Measurements from ENCODE around the gene NEURL3. TPM values are rescaled to one million over a fixed set of nuclear protein-coding genes. Genes with fewer than 3 reads are reported as not detected.

The NEURL3 gene
- total and polyA plus RNA-seq, 2 of the 4 experiments (the other 2 are of a cell fraction), result not detected

DNA sequence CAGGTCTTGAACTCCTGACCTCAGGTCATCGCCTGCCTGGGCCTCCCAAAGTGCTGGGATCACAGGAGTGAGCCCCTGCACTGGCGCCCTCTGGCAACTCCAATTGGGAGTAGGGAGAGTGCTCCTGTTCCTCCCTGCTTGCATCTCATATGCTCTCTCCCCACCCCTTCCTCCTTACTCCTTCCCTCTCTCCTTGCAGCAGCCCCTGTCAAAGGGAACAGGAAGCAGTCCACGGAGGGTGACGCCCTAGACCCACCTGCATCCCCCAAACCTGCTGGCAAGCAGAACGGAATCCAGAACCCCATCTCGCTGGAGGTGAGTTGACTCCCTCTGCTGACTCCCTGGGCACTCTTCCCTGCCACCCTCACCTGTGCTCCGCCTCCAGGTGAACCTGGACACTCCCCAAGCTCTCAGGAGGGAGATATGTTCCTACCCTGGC, 42.1 kb upstream of the NEURL3 start:
- ChIA-PET POLR2A (ENCODE audit: unreplicated experiment) (no interaction called here), CTCF (interaction anchor here (0.9 kb wide), 1 partner anchor 555 kb away, joined by 3 read pairs; the partner anchor contains the start of gene ANKRD36C)
- in situ Hi-C loops (cut with MboI; ENCODE audit: low sequenced_read_pairs) (no loop called here), intact Hi-C loops (cut with micrococcal nuclease) (no loop called here), dilution Hi-C loops (cut with HindIII; ENCODE audit: low sequenced_read_pairs, unreplicated experiment) (no loop called here)
- no peaks in the 10 kb centered on the region for H3K27me3 ChIP-seq (ENCODE audit: control insufficient read depth, insufficient read depth, low read length)
- H4K5ac ChIP-seq (ENCODE audit: low read depth, low read length), result no peak overlapping the region
- TF ChIP-seq USF2 (IDR thresholded peaks at IDR 0.05; ENCODE audit: low read depth, low read length), result no peak
- no peak for TF ChIP-seq RCOR1 (IDR thresholded peaks at IDR 0.05; ENCODE audit: insufficient replicate concordance, low read length)
- TF ChIP-seq MAFK (IDR thresholded peaks at IDR 0.05; ENCODE audit: low read depth, low read length), result no peak
- TF ChIP-seq RAD21 (IDR thresholded peaks at IDR 0.05; ENCODE audit: low read length), result no peak
- TF ChIP-seq SMC3 (IDR thresholded peaks at IDR 0.05; ENCODE audit: low read depth, low read length), result no peak
- TF ChIP-seq NFE2L2 (IDR thresholded peaks at IDR 0.05; ENCODE audit: low read depth, low read length), result no peak
- TF ChIP-seq MAZ (IDR thresholded peaks at IDR 0.05; ENCODE audit: borderline replicate concordance, low read depth, low read length), result no peak
- peaks cover 9% of the 10 kb centered on the region for H4K20me1 ChIP-seq (ENCODE audit: insufficient read depth, low read length)
- H4K8ac ChIP-seq (ENCODE audit: low read depth in 2 of 2, low read length in 2 of 2), result no peak overlapping the region
- no peak overlapping the region for H3K4me3 ChIP-seq (ENCODE audit: insufficient read depth, low read depth, low read length)
- peaks cover 15 to 24% of the 10 kb centered on the region in 2 experiments; a peak in 3 of 4 replicates for H3K79me1 ChIP-seq (ENCODE audit: low read depth in 1 of 2, low read length in 2 of 2)
- H3K9ac ChIP-seq (ENCODE audit: low read depth, low read length), result no peak overlapping the region
- no peak overlapping the region for H2BK15ac ChIP-seq (ENCODE audit: low read depth, low read length)
- peaks cover 28% of the 10 kb centered on the region for H3K36me3 ChIP-seq (ENCODE audit: control insufficient read depth, insufficient read depth, low read length)
- no peak overlapping the region for H4K91ac ChIP-seq (ENCODE audit: insufficient read depth, low read depth, low read length)
- H3K18ac ChIP-seq (ENCODE audit: low read depth, low read length), result no peak overlapping the region
- H3K9me1 ChIP-seq (ENCODE audit: insufficient read depth, low read length), result no peaks in the 10 kb centered on the region
- ATAC-seq (ENCODE audit: low read depth) (no peak), DNase-seq (no peak)
- H3K4me2 ChIP-seq (ENCODE audit: low read depth, low read length), result no peak overlapping the region
- H3K56ac ChIP-seq (ENCODE audit: extremely low read depth, insufficient read depth, low read length), result no peak overlapping the region
- WGBS, 2 experiments (ENCODE audit: extremely low coverage in 2 of 2, insufficient read length in 1 of 2), result no CpG with 5 or more reads among the region's 7 CpGs
- H2BK5ac ChIP-seq (ENCODE audit: low read depth, low read length, poor library complexity, severe bottlenecking), result no peak overlapping the region
- H2BK20ac ChIP-seq (ENCODE audit: low read depth, low read length), result no peak overlapping the region
- no peak overlapping the region for H3K27ac ChIP-seq (ENCODE audit: insufficient read depth, low read length)
- no TSS peak for BruUV-seq (replicated peaks)
- no peak overlapping the region for H2BK120ac ChIP-seq (ENCODE audit: low read depth, low read length)
- no peak overlapping the region for H3K14ac ChIP-seq (replicated peaks; ENCODE audit: low read depth, low read length)
- H3K4ac ChIP-seq (ENCODE audit: low read depth, low read length), result no peak overlapping the region
- no peak overlapping the region for H3K23ac ChIP-seq (ENCODE audit: low read depth, low read length)
- H2AK9ac ChIP-seq (replicated peaks; ENCODE audit: low read depth, low read length, poor library complexity), result no peak overlapping the region
- H2AFZ ChIP-seq (replicated peaks; ENCODE audit: low read length, poor library complexity), result no peak overlapping the region
- H3K4me1 ChIP-seq (ENCODE audit: control insufficient read depth, insufficient read depth, low read length), result peaks cover 5% of the 10 kb centered on the region; the same call in 1 of the 2 replicates
- no peaks in the 10 kb centered on the region for H3K9me3 ChIP-seq (ENCODE audit: control insufficient read depth, insufficient read depth, low read length)
- H2AK5ac ChIP-seq (ENCODE audit: low read depth, low read length), result no peak overlapping the region
